ENCODE results near the gene HOXD1. TPM values are rescaled to one million over a fixed set of nuclear protein-coding genes. Genes with fewer than 3 reads are reported as not detected.

The HOXD1 gene
- total RNA-seq, 2 experiments from 2014 or later = not detected

- DNase-seq (ENCODE audit: low spot score) = no peak
- POLR2A ChIA-PET = no interaction called here
- H3K9me2 ChIP-seq (ENCODE audit: insufficient read depth, low read length) = no peaks in the 10 kb centered on the region
- no peaks in the 10 kb centered on the region for H3K79me2 ChIP-seq (ENCODE audit: insufficient read depth, low read depth, low read length)
- no TSS peak for BruUV-seq (replicated peaks)
- CTCF ChIA-PET (ENCODE audit: unreplicated experiment) = no interaction called here
- no peaks in the 10 kb centered on the region for H3K9me3 ChIP-seq (ENCODE audit: low read length)
- no peak overlapping the region for H3K4me3 ChIP-seq (ENCODE audit: low read depth, low read length, poor library complexity, severe bottlenecking)
- intact Hi-C loops (cut with micrococcal nuclease; ENCODE audit: unreplicated experiment) = no loop called here
- no peak overlapping the region for H3K27ac ChIP-seq (ENCODE audit: low read depth, low read length, poor library complexity, severe bottlenecking)
- no peaks in the 10 kb centered on the region for H4K20me1 ChIP-seq (ENCODE audit: insufficient read depth, low read length)
- TF ChIP-seq CTCF (conservative IDR thresholded peaks at IDR 0.05; ENCODE audit: low read length) (no peak), EZH2phosphoT487 (IDR thresholded peaks at IDR 0.05; ENCODE audit: borderline replicate concordance, low read depth, low read length) (no peak)
- no peaks in the 10 kb centered on the region for H3K36me3 ChIP-seq (ENCODE audit: insufficient read depth, low read length)
- H2AFZ ChIP-seq (ENCODE audit: low read length) = no peak overlapping the region
- no peaks in the 10 kb centered on the region for H3K4me1 ChIP-seq (ENCODE audit: insufficient read depth, low read length, poor library complexity, severe bottlenecking)
- H3K4me2 ChIP-seq (ENCODE audit: low read length) = no peak overlapping the region
These were observed 23.8 kb downstream of the HOXD1 start for GRCh38 chr2:176212276-176212675.

- no TSS peak for BruUV-seq (replicated peaks)
- intact Hi-C loops (cut with micrococcal nuclease; ENCODE audit: unreplicated experiment) = no loop called here
- no peak for TF ChIP-seq EZH2phosphoT487 (IDR thresholded peaks at IDR 0.05; ENCODE audit: borderline replicate concordance, low read depth, low read length)
- TF ChIP-seq CTCF (conservative IDR thresholded peaks at IDR 0.05; ENCODE audit: low read length) = no peak
- no peaks in the 10 kb centered on the region for H3K4me1 ChIP-seq (ENCODE audit: insufficient read depth, low read length, poor library complexity, severe bottlenecking)
- no peak overlapping the region for H3K4me3 ChIP-seq (ENCODE audit: low read depth, low read length, poor library complexity, severe bottlenecking)
- H3K36me3 ChIP-seq (ENCODE audit: insufficient read depth, low read length) = no peaks in the 10 kb centered on the region
- H2AFZ ChIP-seq (ENCODE audit: low read length) = no peak overlapping the region
- DNase-seq (ENCODE audit: low spot score) = no peak
- H3K9me2 ChIP-seq (ENCODE audit: insufficient read depth, low read length) = no peaks in the 10 kb centered on the region
- H3K79me2 ChIP-seq (ENCODE audit: insufficient read depth, low read depth, low read length) = no peaks in the 10 kb centered on the region
- H3K27ac ChIP-seq (ENCODE audit: low read depth, low read length, poor library complexity, severe bottlenecking) = no peak overlapping the region
- POLR2A ChIA-PET = interaction anchor here (0.6 kb wide), 1 partner anchor 218 kb away, joined by 4 read pairs; no protein-coding TSS in a partner anchor
- CTCF ChIA-PET (ENCODE audit: unreplicated experiment) = no interaction called here
- no peaks in the 10 kb centered on the region for H3K9me3 ChIP-seq (ENCODE audit: low read length)
- H3K4me2 ChIP-seq (ENCODE audit: low read length) = no peak overlapping the region
- H4K20me1 ChIP-seq (ENCODE audit: insufficient read depth, low read length) = no peaks in the 10 kb centered on the region
These were observed 24.9 kb downstream of the HOXD1 start for GRCh38 chr2:176213406-176213805.

- Histone ChIP-seq H2AFZ (ENCODE audit: low read length) (no peak overlapping the region), H3K4me3 (ENCODE audit: low read depth, low read length, poor library complexity, severe bottlenecking) (no peak overlapping the region), H3K27ac (ENCODE audit: low read depth, low read length, poor library complexity, severe bottlenecking) (no peak overlapping the region), H3K79me2 (ENCODE audit: insufficient read depth, low read depth, low read length) (no peaks in the 10 kb centered on the region), H3K4me1 (ENCODE audit: insufficient read depth, low read length, poor library complexity, severe bottlenecking) (no peaks in the 10 kb centered on the region), H3K9me2 (ENCODE audit: insufficient read depth, low read length) (no peaks in the 10 kb centered on the region), H4K20me1 (ENCODE audit: insufficient read depth, low read length) (no peaks in the 10 kb centered on the region), H3K36me3 (ENCODE audit: insufficient read depth, low read length) (no peaks in the 10 kb centered on the region), H3K4me2 (ENCODE audit: low read length) (no peak overlapping the region), H3K9me3 (ENCODE audit: low read length) (no peaks in the 10 kb centered on the region)
- ChIA-PET POLR2A (interaction anchor here (0.6 kb wide), 1 partner anchor 1472 kb away, joined by 3 read pairs; no protein-coding TSS in a partner anchor), CTCF (ENCODE audit: unreplicated experiment) (no interaction called here)
- TF ChIP-seq CTCF (conservative IDR thresholded peaks at IDR 0.05; ENCODE audit: low read length) (no peak), EZH2phosphoT487 (IDR thresholded peaks at IDR 0.05; ENCODE audit: borderline replicate concordance, low read depth, low read length) (no peak)
- intact Hi-C loops (cut with micrococcal nuclease; ENCODE audit: unreplicated experiment) = no loop called here
- no TSS peak for BruUV-seq (replicated peaks)
- no peak for DNase-seq (ENCODE audit: low spot score)
These were observed 39.4 kb downstream of the HOXD1 start for GRCh38 chr2:176227874-176228273.
